ENCODE measurements around the gene ATRNL1. TPM values are rescaled to one million over a fixed set of nuclear protein-coding genes. Genes with fewer than 3 reads are reported as not detected.

Gene ATRNL1
- total and polyA plus RNA-seq, 2 of the 8 experiments (the other 6 are each of a cell fraction or from before 2014, with no cell fraction given): 5.1 to 17.6 TPM

GRCh38 chr10:115136616-115137015 lies 43.5 kb downstream of the ATRNL1 start (continued):
- TF ChIP-seq BACH1 (IDR thresholded peaks at IDR 0.05; ENCODE audit: low read length): no peak
- TF ChIP-seq MAX (IDR thresholded peaks at IDR 0.05): no peak
- no peak for TF ChIP-seq KDM4A (IDR thresholded peaks at IDR 0.05; ENCODE audit: low read depth, low read length, severe bottlenecking)
- no peak for TF ChIP-seq JUND (IDR thresholded peaks at IDR 0.05; ENCODE audit: low read length)

Measured in H1 (cell line).